GM19438 (cell line): ENCODE data around the gene SYNGR3.

Experiments used
- ATAC-seq: cut with Tn5 transposase; IDR thresholded peaks from one replicate; pipeline ENCODE4 v1.9.1; 2021; ENCODE audit warnings: low read depth; ENCODE audit not compliant: unreplicated experiment

The SYNGR3 gene

GRCh38 chr16:2038382-2039231 is 48.8 kb downstream of the SYNGR3 start:
- ATAC-seq = no peak

- no peak for ATAC-seq
Observed at GRCh38 chr16:2039274-2040031, 49.7 kb downstream of the SYNGR3 start.

DNA sequence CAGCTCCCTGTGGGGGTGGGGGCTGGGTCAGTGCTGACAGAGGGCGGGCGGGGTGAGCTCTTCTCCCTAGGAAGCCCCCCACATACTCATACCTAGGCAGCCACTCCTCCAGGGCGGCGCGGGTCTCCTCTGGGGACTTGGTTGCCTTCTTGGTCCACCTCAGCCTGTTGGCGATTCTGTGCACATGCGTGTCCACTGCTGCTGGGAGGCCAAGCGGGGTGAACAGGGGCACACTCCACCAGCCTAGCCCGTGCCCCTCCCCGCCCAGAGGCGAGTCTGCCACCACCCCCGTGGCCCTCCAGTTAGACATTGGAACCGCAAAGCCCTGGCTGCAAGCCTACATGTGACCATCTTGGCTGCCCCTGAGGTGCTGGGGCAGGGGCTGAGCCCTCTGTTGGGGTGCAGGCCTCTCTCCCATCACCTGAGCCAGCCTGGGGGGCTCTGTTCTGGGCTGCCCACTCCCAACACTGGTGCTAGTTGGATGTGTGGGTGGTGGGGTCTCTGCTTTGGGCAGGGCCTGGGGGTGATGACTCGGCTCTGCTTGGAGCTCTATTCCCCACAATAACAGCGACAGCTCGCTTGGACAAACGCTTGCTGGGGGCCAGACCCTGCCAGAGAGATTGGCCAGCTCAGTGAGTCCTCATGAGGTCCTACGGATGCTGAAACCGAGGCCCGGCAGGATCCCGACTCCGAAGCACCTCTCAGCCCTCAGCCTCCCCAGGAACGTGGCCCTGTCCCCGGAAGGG is 50.4 kb downstream of the SYNGR3 start:
- ATAC-seq = no peak

DNA sequence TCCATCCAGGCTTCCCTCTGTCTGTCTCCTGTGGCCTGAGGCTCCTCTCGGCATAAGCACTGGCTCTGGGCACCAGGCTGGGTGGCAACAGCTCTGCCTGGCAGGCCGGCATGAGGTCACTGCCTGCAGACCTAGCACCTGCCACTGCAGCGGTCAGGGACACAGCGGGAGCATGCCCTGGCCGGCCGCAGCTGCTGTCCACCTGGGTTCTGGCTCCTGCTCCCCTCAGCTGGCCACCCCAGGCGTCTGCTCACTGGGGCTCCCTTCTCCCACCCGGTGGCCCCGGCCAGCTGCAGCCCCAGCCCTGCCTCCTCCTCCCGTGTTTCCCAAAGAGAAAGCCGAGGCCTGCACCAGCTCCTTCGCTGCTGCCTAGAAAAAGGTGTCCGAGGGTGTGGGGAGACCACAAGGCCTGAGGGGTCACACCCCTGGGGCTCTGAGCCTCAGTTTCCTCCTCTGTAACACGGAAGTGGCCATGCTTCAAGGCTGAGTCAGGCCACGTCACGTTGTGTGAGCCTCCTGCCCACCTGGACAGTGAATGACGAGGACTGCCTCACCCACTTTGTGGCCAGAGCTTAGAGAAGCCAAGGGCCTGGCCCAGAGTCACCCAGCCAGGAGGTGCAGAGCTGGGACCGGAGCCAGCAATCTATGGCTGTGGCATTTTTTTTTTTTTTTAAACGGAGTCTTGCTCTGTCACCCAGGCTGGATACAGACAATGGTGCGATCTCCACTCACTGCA is 51.2 kb downstream of the SYNGR3 start:
- ATAC-seq = no peak

- no peak for ATAC-seq
Observed at GRCh38 chr16:2042171-2042985, 52.6 kb downstream of the SYNGR3 start.

GRCh38 chr16:2042986-2043666 is 53.4 kb downstream of the SYNGR3 start:
- no peak for ATAC-seq
